Activated naive CD4-positive, alpha-beta T cell treated with anti-CD3 and anti-CD28 coated beads for 36 hours (primary cell): ENCODE measurements around the gene NOLC1. TPM values are rescaled to one million over a fixed set of nuclear protein-coding genes. Genes with fewer than 3 reads are reported as not detected.

Experiments
- CTCF ChIA-PET: fragments of 350-600 bp; sonication (Branson Sonifier 250); formaldehyde crosslinking; loops from one replicate; lab custom pipeline; 2021; ENCODE audit warnings: antibody characterized with exemption; lab: Charles Lee
- DNase-seq: peaks from one replicate; pipeline ENCODE4 v3.0.0-alpha.2; 2020
- H3K27ac Mint-ChIP-seq: one replicate; pipeline ENCODE4 v1.8.0; 2021; ENCODE audit warnings: mild to moderate bottlenecking, mixed read lengths
- H3K27me3 Mint-ChIP-seq: one replicate; pipeline ENCODE4 v1.8.0; 2021; ENCODE audit warnings: low read depth, mixed read lengths
- H3K36me3 Mint-ChIP-seq: one replicate; pipeline ENCODE4 v1.8.0; 2021; ENCODE audit warnings: low read depth, mixed read lengths
- H3K4me1 Mint-ChIP-seq: one replicate; pipeline ENCODE4 v1.8.0; 2021; ENCODE audit warnings: low read depth, mixed read lengths
- H3K4me3 Mint-ChIP-seq: one replicate; pipeline ENCODE4 v1.8.0; 2021; ENCODE audit warnings: mild to moderate bottlenecking, moderate library complexity, mixed read lengths
- H3K9me3 Mint-ChIP-seq: one replicate; pipeline ENCODE4 v1.8.0; 2021; ENCODE audit warnings: mixed read lengths
- intact Hi-C: fragments of 100-400 bp; cut with micrococcal nuclease; formaldehyde crosslinking; loops from one replicate; pipeline ENCODE4 v1.15.1; 2023
- total RNA-seq, 2 experiments: library from RNA; stranded (reverse); gene quantifications; one replicate each; pipeline ENCODE4 v1.2.3, GENCODE V29; 2021

NOLC1 gene
- 100 to 1,000 TPM; 182 to 194 TPM for total RNA-seq

DNA sequence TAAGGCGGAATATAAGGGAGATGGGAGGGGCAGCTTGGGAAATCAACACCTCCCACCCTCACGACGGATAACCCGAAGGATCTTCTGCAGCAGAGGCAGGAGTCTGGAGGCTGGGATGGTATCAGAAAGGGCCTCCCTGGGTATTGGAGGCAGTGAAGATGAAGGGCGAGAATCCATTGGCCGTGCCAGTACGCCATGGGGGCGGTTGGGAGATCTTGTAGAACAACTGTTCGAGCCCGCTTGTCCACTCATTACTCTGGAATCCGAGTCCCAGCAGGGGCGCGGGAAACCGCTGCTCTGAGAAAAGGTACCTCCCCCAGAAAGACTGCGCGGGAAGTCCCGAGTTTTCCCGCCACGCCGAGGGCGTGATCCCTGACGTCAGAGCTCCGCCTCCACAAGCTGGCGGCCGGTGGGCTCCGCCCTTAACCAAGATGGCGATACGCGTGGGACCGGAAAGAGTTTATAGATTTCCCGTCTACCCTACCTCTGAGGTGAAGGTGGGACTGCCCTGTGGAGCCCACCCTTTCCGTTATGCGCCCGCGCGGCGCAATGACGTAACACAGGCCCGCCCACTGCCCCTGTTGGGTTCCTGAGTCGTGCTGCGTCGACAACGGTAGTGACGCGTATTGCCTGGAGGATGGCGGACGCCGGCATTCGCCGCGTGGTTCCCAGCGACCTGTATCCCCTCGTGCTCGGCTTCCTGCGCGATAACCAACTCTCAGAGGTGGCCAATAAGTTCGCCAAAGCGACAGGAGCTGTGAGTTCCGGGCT, at the start of gene NOLC1:
TSS of gene NOLC1 (plus strand) at position 616 of the 771 bp plus-strand sequence. CDS start at position 638, 22 bp downstream.
- Mint-ChIP-seq H3K4me3 (peak within 1 kb of the TSS; percentile 98), H3K27ac (peak within 1 kb of the TSS; percentile 96), H3K9me3 (no peaks in the 10 kb centered on the region), H3K27me3 (no peaks in the 10 kb centered on the region), H3K4me1 (peaks cover 53% of the 10 kb centered on the region), H3K36me3 (peaks cover 82% of the 10 kb centered on the region)
- intact Hi-C loops: loop anchor here (1.0 to 2.0 kb wide), 11 partner anchors 20 to 562 kb away; partner anchors contain the start of genes ACTR1A, ARL3, ARMH3 and CUEDC2
- CTCF ChIA-PET: interaction anchor here (1.0 to 2.5 kb wide), 2 partner anchors 14 to 19 kb away, joined by 3 to 5 read pairs; partner anchors contain the start of gene PPRC1
- DNase-seq: peak; percentile 100

DNA sequence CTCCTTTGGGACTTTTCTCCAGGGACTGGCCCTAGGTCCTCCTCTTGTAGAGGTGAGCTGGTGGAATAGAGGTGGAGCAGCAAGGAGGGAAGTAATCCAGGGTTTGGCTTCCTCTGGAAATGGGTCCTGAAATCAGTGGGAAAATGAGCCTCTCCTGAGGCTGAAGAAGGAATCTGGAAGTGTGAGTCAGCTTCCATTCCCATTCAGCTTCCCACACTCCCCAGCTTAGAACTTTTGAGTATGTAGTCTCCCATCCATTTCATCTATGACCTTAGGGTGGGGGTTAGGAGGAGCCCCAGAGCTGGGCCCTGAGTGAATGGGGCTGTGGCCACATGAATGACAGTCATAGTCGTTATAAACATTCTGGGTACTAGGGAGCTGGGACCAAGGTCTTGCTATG, 49.8 kb upstream of the NOLC1 start:
- Mint-ChIP-seq H3K4me3 (no peak overlapping the region), H3K27ac (no peak overlapping the region), H3K4me1 (peaks cover 8% of the 10 kb centered on the region), H3K36me3 (peaks cover 2% of the 10 kb centered on the region), H3K27me3 (no peaks in the 10 kb centered on the region), H3K9me3 (no peaks in the 10 kb centered on the region)
- intact Hi-C loops: no loop called here
- CTCF ChIA-PET: interaction anchor here (0.9 to 4.4 kb wide), 3 partner anchors 10 to 37 kb away, joined by 5 to 17 read pairs (median 8); partner anchors contain the start of gene HPS6
- DNase-seq: no peak

DNA sequence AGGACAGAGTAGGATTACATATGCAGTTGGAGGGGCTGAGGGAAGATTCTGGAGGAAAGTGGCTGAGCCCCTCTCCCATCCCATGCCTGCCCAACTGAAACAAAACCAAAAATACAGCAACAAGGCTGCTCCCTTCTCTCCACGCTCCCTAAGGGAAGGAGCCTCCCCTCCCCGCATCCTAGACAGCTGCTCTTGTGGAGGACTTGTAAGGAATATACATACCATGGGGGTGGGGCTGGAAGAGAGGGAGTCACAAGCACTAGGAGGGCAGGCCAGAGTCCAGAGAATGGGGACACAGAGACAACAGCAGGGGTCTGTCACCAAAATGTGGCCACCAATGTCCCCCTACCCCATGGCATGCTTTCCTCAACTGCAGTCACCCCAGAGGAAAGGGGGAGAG, 45.2 kb upstream of the NOLC1 start:
- Mint-ChIP-seq H3K9me3 (no peaks in the 10 kb centered on the region), H3K4me3 (no peak overlapping the region), H3K27ac (no peak overlapping the region), H3K27me3 (no peaks in the 10 kb centered on the region), H3K4me1 (peaks cover 8% of the 10 kb centered on the region), H3K36me3 (peaks cover 12% of the 10 kb centered on the region)
- CTCF ChIA-PET: interaction anchor here (1.4 kb wide), 1 partner anchor 34 kb away, joined by 4 read pairs; no protein-coding TSS in a partner anchor
- no peak for DNase-seq
- intact Hi-C loops: no loop called here

DNA sequence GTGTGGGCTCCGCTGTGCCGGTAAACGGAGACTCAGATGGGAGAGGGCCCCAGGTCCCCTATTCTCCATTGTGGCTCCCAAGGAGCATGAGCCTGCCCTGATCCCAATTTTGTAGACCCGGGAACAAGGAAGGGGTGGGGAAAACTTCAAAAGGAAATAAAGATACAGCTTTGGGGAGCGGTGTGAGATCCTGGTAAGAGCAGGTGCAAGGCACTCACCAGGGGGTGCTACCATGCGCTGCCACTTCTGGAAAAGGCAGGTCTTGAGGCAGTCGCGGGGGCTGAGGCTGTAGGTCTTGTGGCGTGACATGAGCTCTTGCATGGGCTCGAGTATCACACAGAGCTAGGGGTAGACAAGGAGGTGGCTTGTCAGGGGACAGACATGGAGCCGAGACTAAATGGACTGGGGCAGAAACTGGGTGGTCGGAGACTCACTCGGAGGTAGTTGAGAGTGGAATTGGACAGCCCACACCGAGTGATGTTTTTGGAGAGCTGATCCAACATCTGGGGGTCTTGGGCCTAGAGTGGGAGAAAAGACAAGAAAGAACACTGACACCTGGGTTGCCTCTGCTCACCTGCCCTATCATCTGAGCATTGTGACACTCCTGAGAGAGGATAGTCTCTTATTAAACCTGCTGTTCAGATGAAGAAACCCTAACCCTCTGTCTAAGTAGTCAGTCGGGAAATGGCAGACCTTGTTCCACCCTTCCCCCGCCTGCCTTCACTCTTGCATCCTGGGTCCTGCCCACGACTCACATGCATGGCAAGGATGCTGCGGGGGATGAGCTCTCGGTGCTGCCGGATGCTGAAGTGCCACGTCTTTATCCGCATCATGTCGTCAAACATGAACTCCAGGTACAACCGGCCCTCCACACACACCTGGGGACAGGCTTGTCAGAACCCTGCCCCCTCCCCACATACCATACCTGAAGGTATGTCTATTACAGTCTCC, 42.7 kb upstream of the NOLC1 start:
- no peaks in the 10 kb centered on the region for H3K9me3 Mint-ChIP-seq
- no peak overlapping the region for H3K4me3 Mint-ChIP-seq
- no peak for DNase-seq
- no peak overlapping the region for H3K27ac Mint-ChIP-seq
- intact Hi-C loops: loop anchor here (5.0 kb wide), 1 partner anchor 412 kb away; the partner anchor contains the start of gene FBXW4
- CTCF ChIA-PET: no interaction called here
- H3K4me1 Mint-ChIP-seq: peaks cover 21% of the 10 kb centered on the region
- peaks cover 12% of the 10 kb centered on the region for H3K36me3 Mint-ChIP-seq
- H3K27me3 Mint-ChIP-seq: no peaks in the 10 kb centered on the region

DNA sequence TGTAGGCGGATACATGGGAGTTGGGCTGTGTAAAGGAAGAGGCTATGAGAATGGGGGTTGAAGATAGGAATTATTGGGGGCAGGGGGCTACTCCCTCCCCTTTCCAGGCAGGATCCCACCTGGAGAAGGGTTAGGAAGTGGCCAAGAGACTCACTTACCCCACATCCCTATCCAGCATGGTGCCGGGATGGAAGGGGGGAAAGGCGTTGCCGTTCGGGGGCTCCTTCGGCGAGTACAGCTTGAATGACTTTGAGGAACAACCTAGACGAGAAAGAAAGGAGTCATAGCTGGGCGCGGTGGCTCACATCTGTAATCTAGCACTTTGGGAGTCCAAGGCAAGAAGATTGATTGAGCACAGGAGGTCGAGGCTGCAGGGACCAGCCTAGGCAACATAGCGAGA, 40.9 kb upstream of the NOLC1 start:
- Mint-ChIP-seq H3K27me3 (no peaks in the 10 kb centered on the region), H3K27ac (no peak overlapping the region)

DNA sequence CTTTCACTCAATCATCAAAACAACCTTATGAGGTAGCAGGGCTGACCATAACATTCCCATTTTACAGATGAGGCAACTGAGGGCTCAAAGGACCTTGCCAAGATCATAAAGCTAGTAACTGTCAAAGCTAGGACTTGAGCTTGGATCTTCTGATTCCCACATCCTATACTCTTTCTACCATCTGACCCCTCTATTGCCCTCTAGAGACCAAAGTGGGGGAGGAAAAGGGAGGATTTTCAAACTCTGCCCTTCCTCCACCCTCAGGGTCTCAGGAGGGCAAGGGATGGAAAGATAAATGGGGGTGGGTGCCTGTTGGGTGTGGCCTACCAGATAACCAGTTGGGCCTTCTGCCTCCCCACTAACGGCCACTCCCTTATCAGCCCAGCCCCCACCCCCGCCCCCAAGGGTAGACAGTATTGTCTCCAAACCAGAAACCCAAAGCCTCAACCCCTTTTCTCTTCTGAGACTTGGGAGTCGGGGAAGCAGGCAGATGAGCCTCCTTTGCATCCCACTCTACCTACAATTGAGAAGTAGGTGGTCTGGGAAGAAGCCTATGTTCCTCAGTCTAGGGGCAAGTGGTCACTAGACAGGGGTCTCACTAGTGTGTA, 39.9 kb upstream of the NOLC1 start:
- no peak for DNase-seq
- Mint-ChIP-seq H3K9me3 (no peaks in the 10 kb centered on the region), H3K27me3 (no peaks in the 10 kb centered on the region), H3K4me3 (no peak overlapping the region), H3K27ac (no peak overlapping the region), H3K36me3 (peaks cover 13% of the 10 kb centered on the region), H3K4me1 (peaks cover 39% of the 10 kb centered on the region)
- CTCF ChIA-PET: interaction anchor here (0.6 to 6.2 kb wide), 9 partner anchors 9 to 331 kb away, joined by 3 to 24 read pairs (median 4); partner anchors contain the start of gene PPRC1
- intact Hi-C loops: loop anchor here (5.0 kb wide), 1 partner anchor 415 kb away; the partner anchor contains the start of gene FBXW4

More for the DNA sequence above, 40.9 kb upstream of the NOLC1 start:
- no peaks in the 10 kb centered on the region for H3K9me3 Mint-ChIP-seq
- CTCF ChIA-PET: interaction anchor here (0.8 to 6.2 kb wide), 2 partner anchors 12 to 21 kb away, joined by 3 to 24 read pairs; partner anchors contain the start of gene PPRC1
- no peak for DNase-seq
- no peak overlapping the region for H3K4me3 Mint-ChIP-seq
- H3K36me3 Mint-ChIP-seq: peaks cover 13% of the 10 kb centered on the region
- intact Hi-C loops: loop anchor here (5.0 kb wide), 1 partner anchor 414 kb away; the partner anchor contains the start of gene FBXW4
- peaks cover 30% of the 10 kb centered on the region for H3K4me1 Mint-ChIP-seq

DNA sequence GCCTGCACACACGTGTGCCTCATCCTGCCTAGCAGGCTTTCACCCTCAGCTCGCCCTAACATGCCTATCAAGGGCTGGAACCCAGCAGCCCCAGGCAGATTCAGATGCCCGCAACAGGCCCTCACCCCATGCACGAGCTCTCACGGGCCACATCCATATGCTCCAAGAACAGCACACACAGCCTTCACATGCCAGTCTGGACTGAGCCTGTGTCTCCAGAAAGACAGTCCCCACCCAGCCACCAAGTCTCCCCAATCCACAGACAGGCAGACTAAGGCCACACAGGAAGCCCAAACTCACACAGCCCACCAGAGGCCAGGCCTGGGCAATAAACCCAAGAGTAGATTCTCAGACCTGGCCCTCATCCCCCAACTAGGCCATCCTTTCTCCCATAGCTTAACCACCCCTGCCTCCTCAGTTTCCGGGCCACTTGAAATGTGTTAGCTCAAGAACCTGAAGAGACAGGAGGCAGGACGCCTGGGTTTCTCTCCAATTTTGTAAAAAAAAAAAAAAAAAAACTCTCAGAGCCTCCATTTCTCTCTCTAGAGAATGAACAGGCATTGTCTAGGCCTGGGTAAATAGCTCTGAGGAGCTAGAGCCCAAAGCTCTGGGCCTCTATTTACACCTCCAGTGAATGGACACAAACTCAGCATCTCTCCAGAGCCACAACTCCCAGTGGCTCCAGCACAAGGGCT, 38.8 kb upstream of the NOLC1 start:
- Mint-ChIP-seq H3K27me3 (no peaks in the 10 kb centered on the region), H3K4me1 (peaks cover 49% of the 10 kb centered on the region), H3K27ac (peak overlapping the region; percentile 87), H3K4me3 (peak overlapping the region; percentile 93), H3K9me3 (no peaks in the 10 kb centered on the region), H3K36me3 (peaks cover 12% of the 10 kb centered on the region)
- CTCF ChIA-PET: interaction anchor here (0.6 to 6.2 kb wide), 7 partner anchors 18 to 1191 kb away, joined by 3 to 24 read pairs (median 4); partner anchors contain the start of gene PPRC1
- intact Hi-C loops: loop anchor here (5.0 kb wide), 1 partner anchor 416 kb away; the partner anchor contains the start of gene FBXW4
- peak; percentile 35 for DNase-seq

DNA sequence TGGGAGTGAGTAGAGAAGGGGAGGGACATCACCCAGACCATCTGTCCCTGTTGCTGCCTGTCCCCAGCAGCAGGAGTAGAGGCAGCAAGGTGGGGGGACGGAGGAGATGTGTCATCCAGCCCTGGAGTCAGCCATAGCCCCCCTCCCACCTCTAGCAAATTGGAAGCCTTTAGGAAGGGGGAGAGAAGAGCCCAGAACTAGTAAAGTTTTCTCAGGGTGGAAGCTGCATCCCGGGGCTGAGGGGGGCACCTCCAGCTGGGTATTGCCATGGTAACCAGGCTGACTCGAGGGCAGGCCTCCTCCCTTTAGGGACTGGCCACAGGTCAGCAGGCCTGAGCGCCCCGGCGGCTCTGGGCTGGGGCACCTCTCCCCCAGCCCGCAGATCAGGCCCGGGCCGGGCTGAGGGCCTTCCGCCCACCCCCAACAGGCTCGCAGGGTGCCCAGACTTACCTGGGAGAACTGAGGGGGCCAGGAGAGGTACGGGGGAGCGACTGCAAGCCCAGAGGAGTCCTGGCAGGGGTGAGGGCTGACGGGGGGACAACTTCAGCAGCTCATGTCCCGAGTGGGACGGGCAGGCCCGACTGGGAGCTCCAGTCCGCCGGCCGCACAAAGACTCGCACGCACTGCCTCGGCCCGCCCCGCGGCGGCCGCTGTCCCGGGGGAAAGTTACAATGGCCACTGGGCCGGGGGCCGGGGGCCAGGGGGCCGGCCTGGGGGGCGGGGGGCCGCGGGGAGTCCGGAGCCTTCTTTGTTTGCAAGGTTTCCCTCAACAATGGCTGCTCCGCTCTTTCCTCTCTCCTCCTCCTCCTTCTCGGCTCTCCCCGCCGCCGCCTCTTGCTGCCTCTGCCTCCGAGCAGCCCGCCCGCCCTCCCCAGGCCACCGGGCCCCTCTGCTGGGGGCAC, 38.0 kb upstream of the NOLC1 start:
- DNase-seq: peak; percentile 28
- H3K4me3 Mint-ChIP-seq: peak overlapping the region; percentile 93
- no peaks in the 10 kb centered on the region for H3K27me3 Mint-ChIP-seq
- H3K27ac Mint-ChIP-seq: peak overlapping the region; percentile 98
- intact Hi-C loops: loop anchor here (1.0 to 5.0 kb wide), 5 partner anchors 57 to 417 kb away; partner anchors contain the start of genes ACTR1A, ARMH3, FBXW4 and NPM3
- H3K9me3 Mint-ChIP-seq: no peaks in the 10 kb centered on the region
- CTCF ChIA-PET: interaction anchor here (0.6 to 6.2 kb wide), 5 partner anchors 18 to 1192 kb away, joined by 3 to 24 read pairs (median 4); partner anchors contain the start of gene PPRC1
- H3K36me3 Mint-ChIP-seq: peaks cover 5% of the 10 kb centered on the region
- peaks cover 53% of the 10 kb centered on the region for H3K4me1 Mint-ChIP-seq

DNA sequence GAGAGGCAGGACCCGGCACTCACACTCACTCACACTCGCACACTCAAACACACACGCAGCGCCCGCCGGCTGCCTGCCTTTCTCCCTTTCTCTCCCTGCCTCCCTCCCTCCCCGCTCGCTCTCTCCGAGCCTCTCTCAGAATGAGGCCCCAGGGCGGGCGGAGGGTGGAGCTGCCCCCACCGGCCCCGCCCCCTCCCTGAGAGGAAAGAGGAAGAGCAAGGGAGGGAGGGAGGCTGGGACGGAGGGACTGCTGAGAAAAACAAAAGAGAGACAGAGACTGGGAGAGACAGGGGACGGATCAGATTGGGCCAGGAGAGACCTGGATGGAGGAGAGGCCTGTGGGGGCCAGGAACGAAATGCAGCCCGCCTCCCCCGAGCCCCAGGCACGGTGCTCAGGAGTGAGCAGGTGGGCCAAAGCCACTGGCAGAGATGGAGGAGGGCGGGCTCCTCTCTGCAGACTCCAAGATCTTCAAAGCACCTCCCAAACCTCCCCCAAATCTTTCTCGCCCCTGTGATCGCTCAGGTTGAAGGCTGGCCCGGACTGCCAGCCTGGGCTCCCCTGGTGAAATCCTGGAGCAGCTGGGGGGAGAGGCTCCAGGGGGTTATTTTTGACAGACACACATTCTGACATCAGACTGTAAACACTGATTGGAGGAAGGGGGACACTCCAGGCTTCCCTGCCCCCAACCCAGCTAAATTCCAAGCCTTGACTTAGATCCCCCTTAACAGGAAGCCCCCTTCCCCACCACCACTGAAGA, 37.1 kb upstream of the NOLC1 start:
- H3K27ac Mint-ChIP-seq: peak overlapping the region; percentile 98

More for the DNA sequence above, 37.1 kb upstream of the NOLC1 start:
- peaks cover 53% of the 10 kb centered on the region for H3K4me1 Mint-ChIP-seq
- H3K4me3 Mint-ChIP-seq: peak overlapping the region; percentile 93
- DNase-seq: peak; percentile 92
- CTCF ChIA-PET: interaction anchor here (0.5 to 6.2 kb wide), 4 partner anchors 13 to 300 kb away, joined by 4 to 24 read pairs (median 9); partner anchors contain the start of gene PPRC1
- no peaks in the 10 kb centered on the region for H3K27me3 Mint-ChIP-seq
- H3K36me3 Mint-ChIP-seq: peaks cover 5% of the 10 kb centered on the region
- intact Hi-C loops: loop anchor here (1.0 to 5.0 kb wide), 8 partner anchors 58 to 1252 kb away; partner anchors contain the start of genes ACTR1A, ARMH3, FBXW4 and GBF1
- H3K9me3 Mint-ChIP-seq: no peaks in the 10 kb centered on the region
